ENCODE data around the gene KLHL29. TPM values are rescaled to one million over a fixed set of nuclear protein-coding genes. Genes with fewer than 3 reads are reported as not detected.

Gene KLHL29
- total RNA-seq, 1 donor from 2014 or later, result 3.8 TPM

- no peaks in the 10 kb centered on the region for H3K36me3 Mint-ChIP-seq (ENCODE audit: low read depth)
- H3K9me3 Mint-ChIP-seq, result no peaks in the 10 kb centered on the region
- intact Hi-C loops (cut with micrococcal nuclease), result no loop called here
- peaks cover 2% of the 10 kb centered on the region for H3K27me3 Mint-ChIP-seq
- no peak overlapping the region for H3K4me3 Mint-ChIP-seq
- H3K27ac Mint-ChIP-seq, result no peak overlapping the region
- H3K4me1 Mint-ChIP-seq, result no peaks in the 10 kb centered on the region
- no peak for DNase-seq
Measured at GRCh38 chr2:23564615-23564960, 179.6 kb downstream of the KLHL29 start.

DNA sequence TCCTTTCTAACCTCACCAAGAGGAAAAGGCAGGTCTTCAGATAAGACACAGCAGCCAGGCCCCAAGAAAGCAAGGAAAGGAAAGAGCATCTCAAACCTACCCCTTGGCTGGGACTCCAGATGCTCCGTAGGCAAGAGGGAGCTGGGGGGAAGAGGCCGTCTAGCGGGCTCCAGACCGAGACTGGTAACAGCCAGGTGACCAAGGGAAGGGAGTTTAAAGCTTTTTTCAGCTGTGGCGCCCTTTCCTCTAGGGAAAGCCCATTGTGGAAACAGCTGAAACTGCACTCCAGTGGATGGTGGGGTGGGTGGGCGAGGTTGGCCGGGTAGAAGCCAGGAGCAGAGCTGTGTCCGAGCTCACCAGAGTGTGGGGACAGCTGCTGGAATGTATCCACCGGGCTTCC lies 180.4 kb downstream of the KLHL29 start:
- Mint-ChIP-seq H3K36me3 (ENCODE audit: low read depth) (no peaks in the 10 kb centered on the region), H3K4me1 (no peaks in the 10 kb centered on the region), H3K27me3 (peaks cover 2% of the 10 kb centered on the region), H3K4me3 (no peak overlapping the region), H3K9me3 (no peaks in the 10 kb centered on the region), H3K27ac (no peak overlapping the region)
- DNase-seq, result no peak
- intact Hi-C loops (cut with micrococcal nuclease), result loop anchor here (5.0 kb wide), 1 partner anchor 198 kb away; no protein-coding TSS in a partner anchor

GRCh38 chr2:23565814-23566213 lies 180.8 kb downstream of the KLHL29 start:
- Mint-ChIP-seq H3K27me3 (peaks cover 2% of the 10 kb centered on the region), H3K4me1 (no peaks in the 10 kb centered on the region), H3K36me3 (ENCODE audit: low read depth) (no peaks in the 10 kb centered on the region), H3K9me3 (no peaks in the 10 kb centered on the region), H3K27ac (no peak overlapping the region), H3K4me3 (no peak overlapping the region)
- intact Hi-C loops (cut with micrococcal nuclease), result loop anchor here (5.0 kb wide), 1 partner anchor 199 kb away; no protein-coding TSS in a partner anchor
- DNase-seq, result no peak

- no peak overlapping the region for H3K27ac Mint-ChIP-seq
Measured at GRCh38 chr2:23566241-23567142, 181.5 kb downstream of the KLHL29 start.

GRCh38 chr2:23567161-23567756 lies 182.3 kb downstream of the KLHL29 start:
- Mint-ChIP-seq H3K4me1 (no peaks in the 10 kb centered on the region), H3K27me3 (peaks cover 2% of the 10 kb centered on the region), H3K9me3 (no peaks in the 10 kb centered on the region), H3K36me3 (ENCODE audit: low read depth) (no peaks in the 10 kb centered on the region), H3K27ac (no peak overlapping the region), H3K4me3 (no peak overlapping the region)
- no peak for DNase-seq
- intact Hi-C loops (cut with micrococcal nuclease), result loop anchor here (5.0 kb wide), 1 partner anchor 200 kb away; no protein-coding TSS in a partner anchor

More at GRCh38 chr2:23566241-23567142, 181.5 kb downstream of the KLHL29 start:
- Mint-ChIP-seq H3K4me3 (no peak overlapping the region), H3K9me3 (no peaks in the 10 kb centered on the region), H3K4me1 (no peaks in the 10 kb centered on the region), H3K36me3 (ENCODE audit: low read depth) (no peaks in the 10 kb centered on the region), H3K27me3 (peaks cover 2% of the 10 kb centered on the region)
- DNase-seq, result peak; percentile 77
- intact Hi-C loops (cut with micrococcal nuclease), result loop anchor here (5.0 kb wide), 1 partner anchor 199 kb away; no protein-coding TSS in a partner anchor

DNA sequence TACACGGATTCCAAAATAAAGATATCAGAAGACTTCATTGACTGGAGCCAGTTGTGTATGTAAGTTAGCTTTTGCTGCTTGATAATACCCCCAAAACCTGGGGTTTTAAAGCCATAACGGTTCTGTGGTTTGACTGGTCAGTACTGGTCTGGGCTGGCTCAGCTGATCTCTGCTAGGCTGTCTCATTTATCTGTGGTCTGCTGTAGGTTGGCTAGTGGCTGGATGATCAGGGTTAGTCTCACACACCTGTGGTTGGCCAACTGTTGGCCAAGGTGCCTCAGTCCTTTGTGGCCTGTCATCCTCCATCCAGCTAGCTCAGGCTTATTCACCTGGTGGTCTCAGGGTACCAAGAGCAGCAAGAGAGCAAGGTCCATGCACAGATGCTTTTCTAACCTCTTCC lies 183.2 kb downstream of the KLHL29 start:
- H3K4me1 Mint-ChIP-seq, result no peaks in the 10 kb centered on the region
- DNase-seq, result no peak
- no peak overlapping the region for H3K27ac Mint-ChIP-seq
- H3K27me3 Mint-ChIP-seq, result peaks cover 2% of the 10 kb centered on the region
- intact Hi-C loops (cut with micrococcal nuclease), result loop anchor here (5.0 kb wide), 1 partner anchor 201 kb away; no protein-coding TSS in a partner anchor
- H3K4me3 Mint-ChIP-seq, result no peak overlapping the region
- no peaks in the 10 kb centered on the region for H3K36me3 Mint-ChIP-seq (ENCODE audit: low read depth)
- H3K9me3 Mint-ChIP-seq, result no peaks in the 10 kb centered on the region

DNA sequence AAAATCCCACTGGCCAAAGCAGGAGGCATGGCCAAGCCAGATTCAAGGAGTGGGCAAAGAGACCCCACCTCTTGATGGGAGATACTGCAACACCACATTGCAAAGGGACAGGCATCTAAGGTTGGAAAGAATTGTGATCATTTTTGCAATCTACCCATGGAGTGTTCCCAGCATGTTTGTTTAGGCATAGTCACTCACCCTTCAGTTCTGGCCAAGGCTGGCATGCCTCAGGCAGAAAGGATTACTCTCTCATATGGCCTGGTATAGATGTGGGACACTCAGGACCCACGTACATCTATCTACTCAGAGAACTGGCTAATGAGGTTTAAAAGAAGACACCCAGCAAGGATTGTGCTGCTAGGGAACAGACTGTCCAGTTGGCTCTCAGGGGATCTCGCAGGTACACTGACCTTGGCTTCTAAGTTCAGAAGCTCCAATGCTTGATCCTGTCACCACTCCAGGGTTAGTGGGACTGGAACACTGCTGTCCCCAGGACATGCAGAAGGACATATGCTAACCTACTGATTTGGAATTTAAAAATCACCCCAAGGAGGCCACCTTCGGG lies 183.7 kb downstream of the KLHL29 start:
- Mint-ChIP-seq H3K27me3 (peaks cover 2% of the 10 kb centered on the region), H3K36me3 (ENCODE audit: low read depth) (no peaks in the 10 kb centered on the region), H3K4me3 (no peak overlapping the region), H3K9me3 (no peaks in the 10 kb centered on the region), H3K27ac (no peak overlapping the region), H3K4me1 (no peaks in the 10 kb centered on the region)
- DNase-seq, result no peak
- intact Hi-C loops (cut with micrococcal nuclease), result loop anchor here (5.0 kb wide), 1 partner anchor 201 kb away; no protein-coding TSS in a partner anchor

DNA sequence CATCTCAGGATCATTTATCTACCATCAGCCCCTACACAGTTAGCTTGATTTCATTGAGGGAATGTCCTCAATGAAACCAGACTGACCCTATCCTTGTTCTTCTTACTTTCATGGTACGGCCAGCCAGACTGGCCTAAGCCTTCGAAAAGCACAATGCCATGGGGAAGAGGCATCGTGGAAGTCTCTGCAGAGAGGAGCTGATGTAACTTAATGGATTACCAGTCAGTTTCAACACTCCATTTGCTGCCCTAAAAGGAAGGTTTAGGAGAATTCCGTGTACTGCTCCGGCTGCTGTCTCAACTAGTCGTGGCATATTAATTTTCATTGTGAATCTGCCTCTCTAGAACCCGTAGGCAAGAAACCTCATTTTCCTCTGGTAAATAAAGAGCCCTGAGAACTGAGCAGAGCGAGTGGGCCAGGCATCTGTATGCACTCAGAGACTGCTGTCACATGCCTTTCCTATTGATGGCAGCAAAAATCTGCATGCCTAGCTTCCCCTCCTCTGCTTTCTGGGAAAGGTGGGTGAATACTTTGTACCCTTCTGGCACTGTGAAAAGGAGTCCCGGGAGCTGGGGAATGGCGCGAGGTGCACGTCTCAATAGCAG lies 184.9 kb downstream of the KLHL29 start:
- Mint-ChIP-seq H3K9me3 (no peaks in the 10 kb centered on the region), H3K36me3 (ENCODE audit: low read depth) (no peaks in the 10 kb centered on the region), H3K4me1 (no peaks in the 10 kb centered on the region), H3K4me3 (no peak overlapping the region), H3K27me3 (peaks cover 2% of the 10 kb centered on the region), H3K27ac (no peak overlapping the region)
- DNase-seq, result no peak
- intact Hi-C loops (cut with micrococcal nuclease), result loop anchor here (5.0 kb wide), 1 partner anchor 203 kb away; no protein-coding TSS in a partner anchor

- Mint-ChIP-seq H3K36me3 (ENCODE audit: low read depth) (no peaks in the 10 kb centered on the region), H3K4me1 (no peaks in the 10 kb centered on the region), H3K4me3 (no peak overlapping the region), H3K27ac (no peak overlapping the region), H3K9me3 (no peaks in the 10 kb centered on the region), H3K27me3 (peaks cover 2% of the 10 kb centered on the region)
- intact Hi-C loops (cut with micrococcal nuclease), result no loop called here
- no peak for DNase-seq
Measured at GRCh38 chr2:23571085-23571484, 186.1 kb downstream of the KLHL29 start.

- H3K4me1 Mint-ChIP-seq, result no peaks in the 10 kb centered on the region
- intact Hi-C loops (cut with micrococcal nuclease), result no loop called here
- H3K36me3 Mint-ChIP-seq (ENCODE audit: low read depth), result no peaks in the 10 kb centered on the region
- DNase-seq, result no peak
- no peaks in the 10 kb centered on the region for H3K9me3 Mint-ChIP-seq
- H3K27ac Mint-ChIP-seq, result no peak overlapping the region
- peaks cover 2% of the 10 kb centered on the region for H3K27me3 Mint-ChIP-seq
- no peak overlapping the region for H3K4me3 Mint-ChIP-seq
Measured at GRCh38 chr2:23571527-23572282, 186.7 kb downstream of the KLHL29 start.

- no peak for DNase-seq
- no peaks in the 10 kb centered on the region for H3K4me1 Mint-ChIP-seq
- H3K9me3 Mint-ChIP-seq, result no peaks in the 10 kb centered on the region
- H3K27ac Mint-ChIP-seq, result no peak overlapping the region
- no peaks in the 10 kb centered on the region for H3K36me3 Mint-ChIP-seq (ENCODE audit: low read depth)
- H3K27me3 Mint-ChIP-seq, result no peaks in the 10 kb centered on the region
- no peak overlapping the region for H3K4me3 Mint-ChIP-seq
- intact Hi-C loops (cut with micrococcal nuclease), result no loop called here
Measured at GRCh38 chr2:23574919-23575654, 190.1 kb downstream of the KLHL29 start.

DNA sequence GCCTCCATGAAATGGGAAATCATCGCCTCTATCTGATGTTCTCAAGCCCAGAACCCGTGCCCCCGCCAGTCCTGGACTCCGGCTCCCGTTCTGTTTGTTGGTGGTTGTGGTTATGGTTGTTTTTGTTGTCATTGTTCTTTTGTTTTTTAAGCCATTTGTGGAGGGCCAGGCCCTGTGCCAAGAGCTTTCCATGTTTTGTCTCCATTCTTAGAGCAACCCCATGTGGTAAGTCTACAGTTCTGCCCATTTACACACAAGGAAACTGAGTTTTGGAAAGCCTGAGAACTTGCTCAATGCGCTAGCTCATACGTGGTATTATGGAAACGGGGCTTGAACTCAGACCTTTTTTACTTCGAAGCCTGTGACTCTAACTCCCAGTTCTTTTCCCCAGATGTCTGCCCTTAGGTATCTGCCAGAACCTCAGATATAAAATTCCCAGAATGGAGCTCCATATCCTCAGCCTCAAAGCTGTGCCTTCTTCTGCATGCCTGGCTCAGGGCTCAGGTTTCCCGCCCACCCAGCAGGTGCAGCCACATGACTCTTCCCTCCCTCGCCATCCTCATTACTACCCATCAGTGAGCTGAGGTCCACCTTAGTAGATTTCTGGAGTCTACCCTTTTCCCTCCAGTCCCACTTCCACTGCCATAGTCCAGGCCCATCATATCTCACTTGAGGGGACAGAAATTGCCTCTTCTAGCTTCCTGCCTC lies 194.1 kb downstream of the KLHL29 start:
- Mint-ChIP-seq H3K4me3 (no peak overlapping the region), H3K36me3 (ENCODE audit: low read depth) (no peaks in the 10 kb centered on the region), H3K4me1 (no peaks in the 10 kb centered on the region), H3K9me3 (no peaks in the 10 kb centered on the region), H3K27me3 (no peaks in the 10 kb centered on the region), H3K27ac (no peak overlapping the region)
- intact Hi-C loops (cut with micrococcal nuclease), result no loop called here
- no peak for DNase-seq

All from activated CD4-positive, alpha-beta T cell treated with anti-CD3 and anti-CD28 coated beads, Interleukin-2, amount 10 ng/mL, durations not matched to agents 24 days and 14 days (primary cell).